Adrenal gland (tissue), 5 donors: ENCODE results near the gene TCERG1L.

Experiments
- POLR2A ChIP-seq, 2 donors: fragments of 450-650 bp; IDR thresholded peaks; one replicate each; pipeline ENCODE4 v1.6.1; 2017; ENCODE audit warnings: antibody characterized with exemption in 2 of 2, mild to moderate bottlenecking in 2 of 2, moderate library complexity in 1 of 2
- TF ChIP-seq, protein P1 (sequence below), 6 experiments: fragments of 450-650 bp in 4 of 6; fragments of 200-600 bp in 2 of 6; sonication (generic) in 1 of 6; IDR thresholded peaks; 1 replicate in 5 of 6; 2 replicates in 1 of 6; pipeline versions ENCODE4 v1.5.1 to v1.8.0; 2016 to 2021; ENCODE audit warnings: antibody characterized with exemption in 6 of 6, mild to moderate bottlenecking in 2 of 6, moderate library complexity in 1 of 6
- donor health status: DM: no; HTN: no; CAD: no.

GRCh38 chr10:131196176-131196885 lies 115.2 kb downstream of the TCERG1L start:
- TF ChIP-seq, protein P1, sequence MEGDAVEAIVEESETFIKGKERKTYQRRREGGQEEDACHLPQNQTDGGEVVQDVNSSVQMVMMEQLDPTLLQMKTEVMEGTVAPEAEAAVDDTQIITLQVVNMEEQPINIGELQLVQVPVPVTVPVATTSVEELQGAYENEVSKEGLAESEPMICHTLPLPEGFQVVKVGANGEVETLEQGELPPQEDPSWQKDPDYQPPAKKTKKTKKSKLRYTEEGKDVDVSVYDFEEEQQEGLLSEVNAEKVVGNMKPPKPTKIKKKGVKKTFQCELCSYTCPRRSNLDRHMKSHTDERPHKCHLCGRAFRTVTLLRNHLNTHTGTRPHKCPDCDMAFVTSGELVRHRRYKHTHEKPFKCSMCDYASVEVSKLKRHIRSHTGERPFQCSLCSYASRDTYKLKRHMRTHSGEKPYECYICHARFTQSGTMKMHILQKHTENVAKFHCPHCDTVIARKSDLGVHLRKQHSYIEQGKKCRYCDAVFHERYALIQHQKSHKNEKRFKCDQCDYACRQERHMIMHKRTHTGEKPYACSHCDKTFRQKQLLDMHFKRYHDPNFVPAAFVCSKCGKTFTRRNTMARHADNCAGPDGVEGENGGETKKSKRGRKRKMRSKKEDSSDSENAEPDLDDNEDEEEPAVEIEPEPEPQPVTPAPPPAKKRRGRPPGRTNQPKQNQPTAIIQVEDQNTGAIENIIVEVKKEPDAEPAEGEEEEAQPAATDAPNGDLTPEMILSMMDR (IDR thresholded peaks at IDR 0.05) = no peak
- no peak for TF ChIP-seq POLR2A (IDR thresholded peaks at IDR 0.05)
